GM21447 (cell line): ENCODE results near the gene ASTN2.
"Not testable (repeated sequence)": the region's sequence is repeated elsewhere in the genome, so short reads cannot be mapped to it uniquely, and the experiment has no call there.

Source experiments
- ATAC-seq: cut with Tn5 transposase; IDR thresholded peaks from one replicate; pipeline ENCODE4 v1.9.1; 2021; ENCODE audit not compliant: unreplicated experiment

ASTN2 gene

DNA sequence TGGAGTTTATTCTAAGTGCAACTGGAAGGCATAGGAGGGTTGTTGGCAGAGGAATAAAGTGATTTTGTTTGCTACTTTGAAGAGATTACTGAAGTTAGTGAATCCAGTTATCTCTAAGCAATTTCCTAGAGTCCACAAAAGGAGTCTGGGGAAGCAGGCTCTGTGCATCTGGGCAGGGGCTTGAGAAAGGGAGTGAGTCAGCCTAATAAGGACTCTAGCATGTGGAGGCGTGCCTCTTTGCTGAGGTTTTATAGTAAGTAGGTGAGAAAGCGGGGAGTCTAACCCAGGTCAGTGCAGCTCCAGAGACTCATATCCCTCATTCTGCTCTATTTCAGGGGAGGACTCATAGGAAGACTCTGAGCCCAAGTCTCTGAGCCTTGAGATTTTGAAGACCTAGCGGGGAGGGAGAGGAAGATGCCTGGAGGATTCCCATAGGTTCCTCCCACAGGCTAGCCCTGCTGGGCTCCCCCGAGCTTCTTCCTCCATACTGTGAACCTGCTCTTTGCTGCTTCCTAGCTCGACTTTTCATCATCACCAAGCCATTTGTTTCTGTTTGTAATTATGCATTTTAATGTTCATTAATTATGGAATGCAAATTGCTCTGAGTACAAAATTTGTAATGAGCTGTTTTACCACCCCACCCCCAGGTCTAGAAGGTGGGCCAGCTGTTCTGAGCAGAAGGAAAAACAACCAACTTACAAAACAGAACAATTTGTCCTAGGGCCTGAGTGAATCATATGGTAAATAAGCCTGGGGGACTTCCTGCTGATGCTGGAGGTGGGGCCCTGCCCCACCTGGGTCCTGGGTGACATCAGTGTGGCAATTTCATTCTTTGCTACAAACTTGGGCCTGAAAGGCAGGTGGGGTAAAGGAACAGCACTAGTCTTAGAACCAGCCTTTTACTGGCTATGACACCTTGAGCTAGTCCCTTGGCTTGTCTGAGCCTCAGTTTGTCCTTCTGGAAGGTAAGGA lies 577.6 kb downstream of the ASTN2 start:
- no peak for ATAC-seq

GRCh38 chr9:116830321-116830720 lies 584.5 kb downstream of the ASTN2 start:
- not testable (repeated sequence) for ATAC-seq

DNA sequence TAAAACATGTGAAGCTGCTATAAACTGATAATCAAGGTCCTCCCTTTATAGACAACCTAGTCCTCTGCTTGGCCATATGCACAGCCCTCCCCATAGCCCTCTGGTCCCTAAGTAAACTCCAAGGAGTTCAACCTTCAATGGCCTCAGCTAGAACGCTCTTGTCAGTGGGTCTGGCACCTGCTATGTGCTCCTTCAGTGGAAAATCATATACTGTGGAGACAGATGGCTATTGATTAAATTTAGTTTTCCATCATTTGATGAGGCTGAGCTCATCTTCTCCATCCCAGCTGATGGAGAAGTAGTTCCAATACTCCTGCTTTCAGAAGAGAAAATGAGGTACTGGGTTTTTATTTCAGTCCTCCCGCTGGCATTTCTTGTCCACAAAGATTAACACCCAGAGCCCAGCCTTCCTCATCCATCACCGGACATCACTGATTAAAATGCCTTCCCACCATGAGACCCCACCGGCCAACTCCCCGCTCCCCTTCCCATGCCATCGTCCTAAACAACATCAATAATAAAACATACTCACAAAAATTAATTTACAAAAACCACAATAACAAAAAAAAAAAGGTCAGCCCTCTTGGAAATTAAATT lies 593.1 kb downstream of the ASTN2 start:
- no peak for ATAC-seq

GRCh38 chr9:116819116-116819515 lies 595.7 kb downstream of the ASTN2 start:
- no peak for ATAC-seq

- no peak for ATAC-seq
Measured at GRCh38 chr9:116817762-116818161, 597.1 kb downstream of the ASTN2 start.

DNA sequence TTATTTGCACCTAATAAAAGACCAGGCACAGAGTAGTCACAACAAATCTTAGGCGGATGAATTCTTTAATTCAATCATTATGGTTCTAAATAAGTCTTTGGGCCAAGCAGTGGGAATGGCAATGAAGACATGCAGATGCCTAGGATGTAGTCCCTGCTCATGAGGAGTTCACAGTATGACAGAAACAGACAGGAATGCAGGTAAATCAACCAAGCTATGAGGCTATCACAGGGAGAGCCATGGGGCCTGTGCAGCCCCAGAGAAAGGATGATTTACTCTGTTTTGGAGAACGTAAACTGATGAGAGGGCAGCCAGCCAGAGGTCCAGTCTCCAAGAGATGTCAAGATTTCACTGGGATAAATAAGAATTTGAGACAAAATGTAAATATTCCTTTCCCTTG lies 598.4 kb downstream of the ASTN2 start:
- no peak for ATAC-seq

DNA sequence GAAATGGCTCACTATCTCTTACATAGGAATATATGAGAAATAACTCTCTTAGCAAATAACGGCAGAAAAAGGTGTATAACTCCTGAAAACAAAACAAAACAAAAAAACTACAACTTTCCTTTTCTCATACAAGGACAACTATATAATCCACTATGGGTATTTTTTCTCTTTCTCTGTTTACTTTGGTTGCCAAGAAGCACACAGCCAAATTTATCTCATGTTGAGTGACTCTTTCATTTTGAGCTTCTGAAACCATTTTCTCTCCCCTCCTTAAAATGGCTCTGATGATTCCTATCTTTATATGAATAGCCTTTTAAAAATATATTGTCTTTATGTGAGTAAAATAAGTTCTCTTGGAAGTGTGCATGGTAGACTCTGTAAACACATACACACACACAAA lies 599.0 kb downstream of the ASTN2 start:
- ATAC-seq: no peak

DNA sequence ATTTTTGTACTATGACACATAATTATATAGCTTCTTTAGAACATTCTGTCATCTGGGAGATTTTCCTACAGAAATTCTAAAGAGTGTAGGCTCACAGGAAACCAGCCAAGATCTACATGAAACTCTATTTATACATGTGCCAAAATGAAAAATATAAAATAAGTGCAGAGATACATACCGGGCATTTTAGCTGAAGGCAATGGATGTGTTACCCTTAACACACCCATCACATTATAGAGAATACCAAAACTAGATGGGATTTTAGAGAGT lies 601.9 kb downstream of the ASTN2 start:
- ATAC-seq: no peak

DNA sequence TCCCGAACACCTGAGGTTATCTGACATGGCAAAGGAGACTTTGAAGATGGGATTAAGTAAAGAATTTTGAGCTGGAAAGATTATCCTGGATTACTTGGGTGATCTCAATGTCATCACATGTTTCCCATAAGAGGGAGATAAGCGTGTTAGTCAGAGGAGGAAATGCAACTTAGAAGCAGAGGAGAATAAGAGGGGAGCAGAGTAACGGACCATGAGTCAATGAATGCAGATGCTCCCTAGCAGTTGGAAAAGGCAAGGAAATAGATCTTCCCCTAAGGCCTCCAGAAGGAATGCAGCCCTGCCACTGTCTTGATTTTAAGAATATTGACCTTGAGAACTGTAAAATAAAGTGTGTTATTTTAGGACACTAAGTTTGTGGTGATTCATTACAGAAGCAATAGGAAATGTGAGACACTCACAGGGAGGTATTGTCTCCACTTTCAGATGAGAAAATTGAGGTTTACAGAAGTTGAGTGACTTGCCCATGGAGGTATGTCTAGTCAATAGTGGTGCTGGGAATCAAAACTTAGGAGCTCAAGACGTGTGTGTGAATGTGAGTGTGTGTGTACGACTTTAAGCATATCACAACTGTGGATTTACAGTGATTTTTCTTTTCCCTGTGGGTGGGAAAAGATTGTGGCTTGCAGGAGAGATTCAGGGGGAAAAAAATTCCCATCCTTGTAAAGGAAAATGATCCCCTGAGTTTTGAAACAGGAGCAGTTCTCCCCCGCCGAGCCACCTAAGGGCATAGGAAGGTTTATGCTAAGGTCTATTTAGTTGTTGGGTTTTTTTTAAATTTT lies 602.4 kb downstream of the ASTN2 start:
- ATAC-seq: no peak

DNA sequence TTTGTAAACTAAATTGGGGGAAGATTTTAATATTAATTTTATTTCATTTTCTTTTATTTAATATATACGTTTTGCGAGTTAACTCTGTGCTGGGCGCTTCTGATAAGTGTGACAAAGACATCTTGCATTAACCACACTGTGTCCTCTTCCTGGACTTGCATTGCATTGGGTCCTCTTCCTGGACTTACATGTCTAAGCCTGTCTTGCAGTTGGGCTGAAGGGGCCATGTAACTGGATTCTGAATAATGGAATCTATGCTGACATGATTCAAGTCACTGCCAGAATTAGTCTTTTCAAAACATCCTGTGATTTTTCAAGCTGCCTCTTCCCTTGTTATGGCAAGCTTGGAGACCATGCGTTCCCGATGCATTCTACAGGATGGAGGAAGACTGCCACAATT lies 605.2 kb downstream of the ASTN2 start:
- ATAC-seq: no peak

GRCh38 chr9:116806075-116806474 lies 608.8 kb downstream of the ASTN2 start:
- no peak for ATAC-seq

GRCh38 chr9:116800885-116801284 lies 614.0 kb downstream of the ASTN2 start:
- no peak for ATAC-seq

DNA sequence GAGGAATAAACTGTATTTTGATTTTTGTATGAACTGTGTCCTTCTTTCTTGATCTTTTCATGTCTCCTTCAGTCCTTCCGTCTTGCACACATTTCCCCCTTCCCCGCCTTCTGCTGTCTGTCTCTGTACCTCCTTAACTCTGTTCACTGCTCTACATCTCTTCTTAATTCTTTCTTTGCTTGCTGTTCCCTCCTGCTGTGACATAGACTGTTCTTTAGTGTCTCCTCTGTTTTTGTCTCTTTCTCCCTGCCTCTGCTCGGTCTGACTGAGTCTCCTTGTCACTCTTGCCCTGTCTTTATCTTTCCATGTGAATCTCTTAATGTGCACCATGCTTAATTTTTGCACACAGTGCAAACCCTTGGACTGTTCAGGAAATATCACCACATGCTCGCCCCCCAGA lies 614.8 kb downstream of the ASTN2 start:
- no peak for ATAC-seq

DNA sequence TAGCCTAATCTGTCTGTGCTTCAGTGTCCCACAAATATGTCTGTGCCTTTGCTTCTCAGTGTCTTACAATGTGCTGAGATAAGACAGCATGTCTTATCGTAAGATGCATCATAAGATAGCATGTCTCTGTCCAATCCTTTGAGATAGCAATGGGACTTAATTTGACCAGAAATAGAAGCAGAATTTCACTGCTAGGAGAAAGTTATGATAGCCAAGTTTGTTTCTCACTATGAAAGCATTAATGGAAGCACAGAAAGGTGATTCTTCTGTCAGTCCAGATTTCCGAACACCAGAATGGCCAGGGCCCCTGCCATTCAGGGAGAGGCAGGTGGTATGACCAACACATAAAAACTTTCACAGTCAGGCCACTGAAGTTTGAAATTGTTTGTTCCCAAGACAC lies 616.3 kb downstream of the ASTN2 start:
- ATAC-seq: no peak

DNA sequence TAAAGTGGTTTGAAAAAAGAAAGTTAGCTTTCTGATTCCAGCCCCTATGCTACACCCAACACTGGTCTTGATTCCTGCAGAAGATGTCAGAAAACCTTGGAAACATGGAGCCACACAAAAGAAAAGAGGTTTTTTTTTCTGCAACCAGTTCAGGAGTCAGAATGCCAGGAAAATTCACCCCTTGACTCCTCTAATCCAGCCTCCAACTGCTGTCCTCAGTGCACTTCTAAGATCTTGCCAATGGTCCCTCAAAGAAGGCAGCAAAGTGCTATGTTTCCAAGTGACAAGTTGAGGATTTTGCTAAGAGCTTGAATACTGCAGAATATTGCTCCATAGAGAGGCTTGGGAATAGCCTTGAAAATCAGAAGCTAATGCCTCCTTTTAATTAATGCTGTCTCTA lies 617.6 kb downstream of the ASTN2 start:
- no peak for ATAC-seq

GRCh38 chr9:116796669-116797068 lies 618.2 kb downstream of the ASTN2 start:
- no peak for ATAC-seq

GRCh38 chr9:116795821-116796220 lies 619.0 kb downstream of the ASTN2 start:
- no peak for ATAC-seq

- no peak for ATAC-seq
Measured at GRCh38 chr9:116792271-116792670, 622.6 kb downstream of the ASTN2 start.

DNA sequence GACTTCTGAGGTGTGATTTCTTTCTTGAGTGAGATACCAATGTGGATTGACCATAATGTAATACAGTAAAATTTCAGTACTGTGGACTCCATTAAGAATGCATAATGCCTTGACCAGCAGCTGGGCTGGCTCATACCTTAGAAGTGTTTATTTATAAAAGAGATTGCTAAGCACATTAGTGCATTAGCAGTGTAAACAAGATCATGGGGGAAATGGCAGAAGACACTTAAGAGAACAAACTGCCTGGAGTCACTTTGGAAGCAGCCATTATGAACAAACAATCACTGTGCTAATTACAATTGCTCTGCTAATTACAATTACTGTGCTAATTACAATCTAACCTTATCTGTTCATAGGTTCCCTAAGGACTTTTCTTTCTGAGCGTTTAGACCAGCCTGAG lies 623.5 kb downstream of the ASTN2 start:
- ATAC-seq: no peak

DNA sequence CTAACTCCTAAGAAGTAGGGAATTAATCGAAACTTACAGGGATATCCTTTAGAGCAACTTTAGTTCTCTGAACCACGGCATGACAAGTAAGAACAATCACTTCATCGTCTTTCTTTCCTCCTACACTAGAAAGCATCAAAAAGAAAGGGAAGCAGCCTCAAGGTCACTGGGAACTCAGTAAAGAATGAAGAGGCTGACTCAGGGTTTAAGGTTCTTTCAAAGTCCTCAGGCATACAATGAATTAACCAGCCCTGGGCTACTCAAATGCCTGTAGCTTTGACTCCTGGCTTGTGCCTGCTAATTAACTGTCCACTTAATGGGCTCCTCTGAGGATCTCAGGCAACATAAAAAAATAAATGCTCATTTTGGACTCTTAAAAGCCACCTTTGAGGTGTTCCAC lies 625.8 kb downstream of the ASTN2 start:
- ATAC-seq: no peak

- no peak for ATAC-seq
Measured at GRCh38 chr9:116786737-116787136, 628.1 kb downstream of the ASTN2 start.

- no peak for ATAC-seq
Measured at GRCh38 chr9:116777116-116777515, 637.7 kb downstream of the ASTN2 start.
